ENCODE data around the gene NRXN3.

GRCh38 chr14:79383031-79383430 is 1212.9 kb downstream of the NRXN3 start:
- TF ChIP-seq CTCF (IDR thresholded peaks at IDR 0.05) (no peak), POLR2AphosphoS5 (IDR thresholded peaks at IDR 0.05; ENCODE audit: low read depth, low read length) (no peak), SIN3A (IDR thresholded peaks at IDR 0.05; ENCODE audit: borderline replicate concordance, insufficient read depth, low read depth, low read length) (no peak), REST (IDR thresholded peaks at IDR 0.05; ENCODE audit: insufficient read depth in 1 of 2, low read depth in 2 of 2, low read length in 1 of 2) (no peak)

Measured in Panc1 (cell line).